Skeletal muscle cell (primary cell): ENCODE results near the gene STRA8.

Experiments used
- DNase-seq: peaks from one replicate; pipeline ENCODE4 v3.0.0-alpha.2; 2010; ENCODE audit warnings: low read depth
- H3K4me3 ChIP-seq: 2 replicates; pipeline ENCODE4 v1.5.1; 2011; ENCODE audit warnings: low read depth, mild to moderate bottlenecking, control low read depth, low read length, moderate library complexity

The STRA8 gene

DNA sequence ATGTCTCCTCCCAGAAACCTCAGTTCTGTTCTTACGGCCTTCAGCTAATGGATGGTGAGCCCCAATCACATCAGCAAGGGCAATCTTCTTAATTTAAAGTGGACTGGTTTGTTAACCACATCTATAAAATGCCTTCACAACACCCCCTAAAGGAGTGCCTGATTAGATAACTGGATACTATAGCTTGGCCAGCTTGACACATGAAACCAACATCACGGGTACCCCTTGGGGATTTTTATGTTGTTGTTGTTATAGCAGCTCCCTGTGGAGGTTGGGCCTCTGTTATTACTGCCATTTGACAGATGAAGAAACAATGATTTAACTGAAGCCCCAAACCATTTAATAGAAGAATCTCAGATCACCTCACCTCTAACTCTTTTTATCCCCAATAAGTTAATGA is 26.8 kb downstream of the STRA8 start:
- no peak for DNase-seq
- no peak overlapping the region for H3K4me3 ChIP-seq

DNA sequence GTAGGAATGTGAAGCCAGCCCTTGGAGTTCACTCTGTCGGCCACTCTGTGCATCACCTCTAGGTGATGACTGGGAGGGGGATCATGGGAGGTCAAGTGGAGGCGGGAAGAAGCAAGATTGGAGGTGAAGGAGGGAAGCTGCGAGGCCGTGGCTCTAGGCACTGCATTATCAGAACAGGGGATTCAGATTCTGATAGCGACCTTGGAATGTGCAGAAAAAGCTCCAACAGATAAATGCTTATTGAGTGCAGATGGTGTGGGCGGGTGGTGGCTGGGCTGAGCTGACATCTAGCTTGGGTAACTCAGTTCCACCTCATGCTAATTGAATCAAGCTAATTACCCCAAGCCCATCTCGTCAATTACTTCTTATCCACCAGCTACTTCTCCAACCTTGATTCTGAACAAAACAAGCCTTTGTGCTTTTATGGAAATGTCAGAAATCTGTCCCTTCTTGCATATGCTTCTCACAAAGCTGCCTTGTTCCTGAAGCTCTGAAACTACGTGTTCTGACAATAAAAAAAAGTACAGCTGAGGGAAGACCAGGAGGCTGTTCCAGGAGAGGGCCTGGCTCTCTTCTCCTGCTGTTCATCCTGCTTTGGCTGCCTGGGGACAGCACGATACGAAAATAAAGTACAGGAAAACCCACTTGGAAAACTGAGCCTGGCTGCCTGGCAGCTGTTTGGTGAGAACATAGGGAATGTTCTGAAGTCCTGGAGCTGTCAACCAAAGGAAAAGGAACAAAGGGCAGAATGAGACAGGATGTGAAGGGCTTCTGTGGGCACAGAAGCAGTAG is 27.5 kb downstream of the STRA8 start:
- H3K4me3 ChIP-seq, result no peak overlapping the region
- DNase-seq, result peak; percentile 27

DNA sequence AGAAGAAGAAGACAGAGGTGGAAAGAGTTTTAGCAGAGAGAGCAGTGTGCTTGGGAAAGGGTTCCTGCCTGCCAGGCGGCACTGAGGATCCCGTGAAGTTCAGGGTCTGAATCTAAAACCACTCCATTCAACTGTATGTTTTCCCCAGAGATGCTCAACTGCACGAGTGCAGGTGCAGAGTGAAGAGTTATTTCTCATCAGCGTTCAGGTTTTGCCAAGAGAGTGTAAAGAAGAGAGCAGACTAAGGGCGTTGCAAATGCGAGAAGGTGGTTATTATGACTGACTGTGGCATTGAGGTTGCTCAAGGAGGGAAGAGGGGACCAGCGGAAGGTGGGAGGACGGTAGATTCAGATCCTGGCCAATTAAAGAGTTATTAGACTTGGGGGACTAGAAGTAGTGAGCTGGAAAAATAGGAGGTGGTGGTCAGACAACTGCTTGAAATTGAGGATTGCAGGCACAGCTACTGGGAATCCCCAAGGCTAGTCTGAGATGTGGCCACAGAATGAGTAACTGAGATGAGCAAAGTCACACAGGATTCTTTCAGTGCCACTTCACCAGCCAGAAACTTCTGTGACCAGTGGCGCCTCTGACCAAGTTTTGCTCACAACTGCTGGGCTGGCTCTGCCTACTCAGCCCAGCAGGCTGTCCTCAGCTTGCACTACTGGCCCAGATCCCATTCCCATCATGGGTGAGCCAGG is 29.1 kb downstream of the STRA8 start:
- H3K4me3 ChIP-seq, result no peak overlapping the region
- DNase-seq, result no peak

DNA sequence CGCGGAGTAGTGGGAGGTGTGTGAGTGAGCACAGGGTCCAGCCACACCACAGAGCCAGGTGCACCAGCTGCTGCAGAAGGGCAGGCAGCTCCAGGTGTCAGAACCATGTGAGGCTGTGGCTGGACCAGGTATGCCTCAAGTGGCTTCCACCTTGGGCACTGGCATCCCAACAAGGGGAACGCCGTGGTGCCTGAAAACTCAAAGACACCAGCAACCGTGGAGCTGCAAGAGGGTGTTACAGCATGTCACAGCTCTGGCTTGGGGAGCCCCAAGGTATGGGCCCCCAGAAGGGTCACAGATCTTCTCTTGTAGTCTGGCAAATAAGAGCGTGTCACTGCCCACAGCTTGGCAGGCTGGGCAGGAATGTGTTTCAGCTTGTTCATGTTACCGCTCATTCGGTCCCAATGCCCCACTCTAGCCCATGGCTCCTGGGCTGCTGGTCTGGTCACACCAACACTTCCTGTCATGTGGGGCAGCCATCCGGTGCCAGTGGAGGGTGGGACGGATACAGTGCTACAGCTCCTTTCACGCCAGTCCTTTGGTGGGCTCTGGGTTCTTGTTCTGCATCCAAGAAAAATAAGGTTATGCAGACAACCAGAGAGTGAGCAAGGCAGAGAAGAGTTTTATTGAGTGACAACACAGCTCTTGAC is 29.8 kb downstream of the STRA8 start:
- no peak for DNase-seq
- H3K4me3 ChIP-seq, result no peak overlapping the region

DNA sequence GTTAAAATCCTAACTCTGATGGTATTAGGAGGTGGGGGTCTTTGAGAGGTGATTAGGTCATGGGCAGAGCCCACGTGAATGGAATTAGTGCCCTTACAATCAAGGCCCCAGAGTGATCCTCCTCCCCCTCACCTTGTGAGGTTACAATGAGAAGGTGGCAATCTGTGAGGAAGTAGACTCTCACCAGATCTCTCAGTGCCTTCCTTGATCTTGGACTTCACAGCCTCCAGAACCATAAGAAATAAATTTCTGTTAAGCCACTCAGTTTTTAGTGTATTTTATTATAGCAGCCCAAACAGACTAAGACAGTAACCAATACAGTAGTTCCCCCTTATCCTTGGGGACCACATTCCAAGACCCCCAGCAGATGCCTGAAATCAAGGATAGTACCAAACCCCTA is 32.0 kb downstream of the STRA8 start:
- no peak overlapping the region for H3K4me3 ChIP-seq
- no peak for DNase-seq

DNA sequence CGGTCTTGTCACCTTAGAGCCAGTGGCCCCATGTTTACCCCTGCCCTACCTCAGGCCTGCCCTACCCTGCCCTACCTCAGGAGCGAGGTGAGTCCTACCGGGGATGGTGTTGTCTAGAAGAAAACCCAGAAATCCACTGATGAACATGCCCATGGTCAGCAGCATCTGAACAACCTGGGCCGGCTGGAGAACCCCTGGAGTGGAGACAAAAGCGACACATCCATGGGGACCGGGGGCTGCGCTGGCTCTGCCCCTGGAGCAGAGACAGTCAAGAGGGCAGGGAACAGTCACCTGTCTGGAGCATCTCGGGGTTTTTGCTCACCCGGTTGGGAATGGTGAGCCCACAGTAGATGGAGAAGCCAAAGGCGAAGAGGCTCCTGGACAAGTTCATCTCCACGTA is 36.3 kb downstream of the STRA8 start:
- H3K4me3 ChIP-seq, result no peak overlapping the region
- DNase-seq, result no peak

DNA sequence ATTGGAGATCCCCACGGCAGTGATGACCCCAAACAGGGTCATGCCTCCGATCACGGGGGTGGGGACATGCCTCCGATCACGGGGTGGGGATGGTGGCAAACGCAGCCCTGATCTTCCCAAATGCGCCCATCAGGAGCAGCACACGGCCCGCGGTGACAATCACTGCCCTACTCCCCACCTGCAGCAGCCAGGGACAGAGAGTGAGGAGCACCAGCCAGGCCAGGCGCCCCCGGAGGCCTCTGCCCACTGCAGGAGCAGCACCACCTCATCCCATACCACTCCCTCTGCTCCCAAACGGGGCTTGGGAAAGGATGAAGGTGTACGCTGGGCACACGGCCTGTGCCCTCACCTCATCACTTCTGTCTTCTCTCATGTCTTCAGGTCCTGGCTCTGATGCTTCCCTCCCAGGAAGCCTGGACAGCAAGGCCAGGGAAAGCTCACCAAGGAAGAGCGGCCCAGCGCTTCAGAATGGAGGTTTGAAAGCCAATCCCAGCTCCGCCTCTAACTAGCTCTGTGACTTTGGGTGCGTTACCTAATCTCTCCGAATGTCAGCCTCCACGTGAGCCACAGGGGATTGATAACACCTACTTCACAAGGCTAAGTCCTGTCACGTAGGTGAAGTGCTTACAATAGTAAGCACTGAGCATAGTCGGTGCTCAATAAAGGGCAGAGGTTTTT is 37.1 kb downstream of the STRA8 start:
- no peak overlapping the region for H3K4me3 ChIP-seq

DNA sequence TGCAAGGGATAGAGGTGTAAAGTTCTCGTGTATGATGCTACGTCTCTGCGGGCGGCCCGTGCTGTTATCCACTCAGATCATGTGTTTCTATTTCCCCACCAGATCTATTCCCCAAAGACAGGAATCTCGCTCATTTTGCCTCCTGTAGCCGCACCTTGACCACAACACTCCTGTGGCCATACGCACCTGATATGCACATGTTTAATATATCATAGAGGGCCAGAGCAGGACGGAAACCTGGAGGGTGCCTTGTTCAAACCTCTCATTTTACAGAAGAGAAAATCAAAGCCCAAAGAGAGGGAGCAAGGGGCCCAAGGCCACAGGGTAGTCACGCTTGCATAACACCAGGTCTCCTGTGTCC is 37.6 kb downstream of the STRA8 start:
- no peak for DNase-seq
- H3K4me3 ChIP-seq, result no peak overlapping the region

More for the DNA sequence above, 37.1 kb downstream of the STRA8 start:
- no peak for DNase-seq

DNA sequence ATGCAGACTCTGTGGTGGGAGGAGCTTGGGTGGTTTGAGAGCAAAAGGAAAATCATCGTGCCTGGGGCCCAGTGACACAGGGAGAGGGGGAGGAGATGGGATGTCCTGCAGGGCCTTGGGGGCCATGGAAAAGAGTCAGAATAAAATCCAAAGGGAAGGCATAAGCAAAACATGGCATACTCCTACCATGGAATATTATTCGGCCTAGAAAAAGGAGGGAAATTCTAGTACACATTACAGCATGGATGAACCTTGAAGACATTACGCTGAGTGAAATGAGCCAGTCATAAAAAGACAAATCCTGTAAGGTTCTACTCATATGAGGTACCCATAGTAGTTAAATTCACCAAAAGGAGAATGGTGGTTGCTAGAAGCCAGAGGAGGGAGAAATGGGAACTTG is 38.7 kb downstream of the STRA8 start:
- no peak for DNase-seq
- H3K4me3 ChIP-seq, result no peak overlapping the region

DNA sequence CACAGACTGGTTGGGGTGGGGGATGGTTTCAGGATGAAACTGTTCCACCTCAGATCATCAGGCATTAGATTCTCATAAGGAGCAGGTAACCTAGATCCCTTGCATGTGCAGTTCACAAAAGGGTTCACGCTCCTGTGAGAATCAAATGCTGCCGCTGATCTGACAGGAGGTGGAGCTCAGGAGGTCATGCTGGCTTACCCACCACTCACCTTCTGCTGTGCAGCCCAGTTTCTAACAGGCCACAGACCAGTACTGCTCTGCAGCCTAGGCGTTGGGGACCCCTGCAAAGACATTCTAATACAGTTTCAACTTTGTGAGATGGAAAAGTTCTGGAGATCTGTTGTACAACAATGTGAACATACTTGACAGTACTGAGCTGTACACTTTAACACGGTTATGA is 39.9 kb downstream of the STRA8 start:
- no peak overlapping the region for H3K4me3 ChIP-seq
- no peak for DNase-seq

DNA sequence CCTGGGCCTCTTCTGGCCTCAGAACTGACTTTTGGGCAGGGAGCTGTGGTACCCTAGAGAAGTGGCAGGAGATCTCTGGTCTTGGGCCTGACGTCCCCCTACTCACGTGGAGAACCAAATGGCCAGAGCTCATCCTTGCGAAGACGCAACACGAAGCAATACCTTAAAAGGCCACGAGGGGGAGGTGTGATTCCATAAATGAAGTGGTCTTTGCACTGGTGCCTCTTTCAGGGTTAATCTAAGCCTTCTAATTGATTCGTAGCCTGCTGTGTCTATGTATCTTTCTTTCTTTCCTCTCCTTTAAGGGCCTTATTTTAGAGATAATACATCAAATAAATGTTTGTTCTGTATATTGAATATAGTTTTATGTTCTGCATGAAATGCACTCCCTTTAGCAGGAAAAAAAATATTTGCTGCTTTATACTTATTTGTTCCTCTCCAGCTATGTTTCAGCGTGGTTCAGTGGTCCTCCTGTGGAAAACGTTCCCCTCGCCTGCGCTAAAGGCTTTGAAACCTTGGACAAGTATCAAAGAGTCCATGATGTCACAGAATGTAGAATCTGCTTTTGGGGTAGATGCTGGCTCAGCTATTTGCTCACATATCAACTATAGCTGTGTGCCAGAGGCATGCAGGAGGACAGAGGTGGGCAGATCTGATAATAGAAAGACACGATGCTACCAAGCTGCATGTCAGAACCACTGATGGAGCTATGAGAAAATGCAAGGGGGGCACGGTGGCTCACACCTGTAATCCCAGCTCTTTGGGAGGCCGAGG is 41.0 kb downstream of the STRA8 start:
- no peak overlapping the region for H3K4me3 ChIP-seq
- DNase-seq, result peak; percentile 28

DNA sequence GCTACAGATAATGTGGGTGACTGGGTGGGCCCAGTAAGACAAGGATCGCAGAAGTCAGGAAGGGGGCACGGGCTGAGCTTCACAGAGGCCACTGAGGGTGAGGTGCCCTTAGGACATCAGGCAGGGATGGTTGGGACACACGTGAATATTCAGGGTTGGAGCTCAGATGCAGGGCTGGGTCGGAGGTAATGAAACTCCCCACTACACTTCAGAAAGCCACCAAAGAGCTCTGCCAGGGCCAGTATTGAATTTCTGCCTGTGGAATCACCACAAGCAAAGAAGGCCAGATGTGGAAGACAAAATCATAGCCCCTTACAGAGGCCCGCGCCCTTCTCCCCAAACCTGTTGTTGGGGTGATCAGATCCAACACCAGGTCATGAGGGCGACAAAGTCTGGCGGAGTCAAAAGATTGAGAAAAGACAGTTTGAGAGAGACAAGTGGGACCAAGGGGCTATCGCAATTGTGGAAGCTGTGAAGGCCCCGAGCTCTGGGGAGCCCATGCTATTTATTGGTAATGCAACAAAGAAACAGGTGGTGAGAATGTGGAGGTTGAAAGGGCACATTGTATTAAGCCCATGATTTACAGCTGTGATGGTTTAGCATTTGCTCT is 42.4 kb downstream of the STRA8 start:
- no peak for DNase-seq

DNA sequence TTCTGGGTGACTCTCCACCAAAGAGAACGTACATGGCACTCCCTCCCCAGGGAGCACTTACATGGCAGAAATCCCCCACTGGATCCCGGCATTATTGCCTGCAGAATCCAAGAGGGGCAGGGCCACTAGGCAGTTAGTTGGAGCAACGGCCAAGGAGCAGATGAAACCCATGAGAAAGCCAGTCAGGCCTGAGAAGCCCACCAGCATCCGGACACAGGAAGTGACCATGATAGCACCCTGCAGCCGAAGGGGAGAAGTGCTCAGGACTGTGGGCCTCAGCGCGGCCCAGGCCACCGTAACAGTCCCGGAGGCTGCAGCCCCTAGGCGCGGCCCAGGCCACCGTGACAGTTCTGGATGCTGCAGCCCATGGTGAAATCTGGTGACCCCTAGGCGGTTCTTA is 43.5 kb downstream of the STRA8 start:
- H3K4me3 ChIP-seq, result no peak overlapping the region
- DNase-seq, result no peak

More for the DNA sequence above, 42.4 kb downstream of the STRA8 start:
- H3K4me3 ChIP-seq, result no peak overlapping the region

DNA sequence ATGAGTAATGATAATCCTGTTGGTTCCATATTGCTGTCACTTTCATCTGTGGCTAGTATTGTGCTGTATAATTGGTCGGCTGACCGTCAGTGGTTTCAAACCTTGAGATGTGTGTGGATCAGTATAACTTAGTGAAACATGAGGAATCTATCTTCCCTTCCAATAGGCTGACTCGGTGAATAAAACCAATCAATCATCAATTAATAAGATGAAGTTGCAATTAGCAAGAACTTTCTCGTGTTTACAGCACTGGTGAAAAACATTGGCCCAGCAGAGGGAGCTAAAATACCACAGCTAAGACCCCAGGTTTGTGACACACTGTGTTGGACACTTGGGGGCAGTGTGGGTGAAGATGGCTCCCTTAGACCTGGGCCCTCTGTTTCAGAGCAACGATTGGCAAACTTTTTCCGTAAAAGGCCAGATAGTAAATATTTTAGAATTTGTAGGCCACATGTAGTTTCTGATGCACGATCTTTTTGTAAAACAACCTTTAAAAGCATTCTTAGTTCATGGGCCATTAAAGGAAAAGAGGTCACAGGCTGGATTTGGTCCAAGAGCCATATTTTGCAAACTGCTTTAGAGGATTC is 47.8 kb downstream of the STRA8 start:
- DNase-seq, result peak; percentile 55
- peak overlapping the region; percentile 11 for H3K4me3 ChIP-seq

DNA sequence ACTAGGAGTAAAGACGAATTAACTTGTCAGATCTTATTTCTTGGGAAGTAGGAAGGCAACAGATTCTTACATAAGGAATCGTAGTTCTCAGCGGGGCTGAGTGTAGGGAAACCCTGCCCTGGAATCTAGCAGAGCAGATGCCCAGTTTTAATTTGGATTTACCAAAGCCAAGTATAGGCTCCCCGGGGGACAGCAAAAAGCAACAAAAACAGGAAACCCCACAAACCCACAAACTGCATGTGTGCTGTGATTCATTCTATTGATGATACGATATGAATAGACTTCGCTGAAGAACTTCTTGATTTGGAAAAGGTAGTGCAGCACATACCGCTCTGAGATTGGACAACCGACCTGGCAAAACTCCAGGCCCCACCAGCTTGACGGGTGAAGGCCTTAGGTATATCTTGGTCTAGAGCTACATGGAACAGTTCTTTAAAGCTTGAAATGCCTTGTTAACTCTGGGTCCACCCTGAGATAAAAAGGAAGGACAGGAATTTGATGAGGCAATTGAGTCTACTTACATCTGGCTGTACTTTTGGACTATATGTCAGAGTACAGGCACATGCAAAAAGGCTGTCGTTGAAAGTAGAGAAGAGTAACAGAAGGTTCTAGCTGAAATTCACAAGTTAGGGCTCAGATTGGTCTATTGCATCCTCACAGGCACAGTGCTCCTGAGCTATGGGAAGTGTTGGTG is 49.1 kb downstream of the STRA8 start:
- peak; percentile 65 for DNase-seq
- no peak overlapping the region for H3K4me3 ChIP-seq

DNA sequence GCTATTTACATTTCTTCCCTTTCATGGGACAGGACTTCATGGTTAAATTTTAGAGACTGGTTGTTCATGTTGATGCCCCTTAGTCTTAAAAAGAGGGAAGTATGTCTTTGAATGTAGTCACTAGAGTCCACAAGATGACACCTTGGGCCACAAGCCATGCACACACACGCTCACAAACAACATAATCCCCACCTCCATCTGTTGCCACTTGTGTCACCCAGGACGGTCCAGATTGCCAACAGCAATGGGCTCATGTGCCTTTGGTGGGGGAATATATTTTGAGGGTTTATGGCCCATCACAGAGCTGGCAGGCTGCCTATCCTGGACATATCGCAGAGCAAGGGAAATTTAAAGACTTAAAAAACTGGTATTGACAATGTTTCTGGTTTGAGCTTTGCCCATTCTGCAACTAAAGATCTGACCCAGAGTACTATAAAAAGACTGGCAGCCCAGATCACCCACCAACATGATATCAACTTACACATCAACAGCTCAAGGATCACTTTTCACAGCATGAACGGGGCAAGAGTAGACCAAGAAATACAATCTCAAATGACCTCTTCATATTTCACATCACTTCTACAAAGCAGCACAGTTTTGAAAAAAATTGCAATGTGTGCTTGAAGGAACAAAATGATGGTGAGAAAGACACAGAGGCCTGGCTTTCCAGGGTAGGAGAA is 50.5 kb downstream of the STRA8 start:
- H3K4me3 ChIP-seq, result no peak overlapping the region
- no peak for DNase-seq

DNA sequence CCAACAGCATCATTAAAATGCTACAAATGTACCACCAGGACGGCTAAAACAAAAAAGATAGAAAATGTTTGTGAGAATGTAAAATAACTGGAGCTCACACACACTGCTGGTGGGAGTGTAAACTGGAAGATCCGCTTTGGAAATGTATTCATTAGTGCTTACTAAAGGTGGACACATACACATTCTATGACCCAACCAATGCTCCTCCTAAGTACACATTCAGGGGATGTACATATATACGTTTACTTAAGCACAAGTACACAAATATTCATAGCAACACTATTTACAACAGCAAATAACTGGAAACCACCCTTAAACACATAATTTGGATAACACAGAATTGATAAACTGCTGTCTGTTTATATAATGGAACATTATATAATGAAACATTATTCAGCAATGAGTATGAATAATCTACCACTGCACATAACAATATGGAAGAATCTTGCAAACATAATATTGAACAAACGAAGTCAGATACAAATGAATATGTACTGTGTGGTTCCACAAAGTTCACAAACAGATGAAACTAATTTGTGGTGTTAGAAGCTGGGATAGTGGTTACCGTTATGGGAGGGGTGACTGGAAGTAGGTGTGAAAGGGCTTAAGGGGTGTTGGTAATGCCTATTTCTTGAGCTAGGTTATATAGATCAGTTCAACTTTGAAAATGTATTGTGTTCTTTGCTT is 52.1 kb downstream of the STRA8 start:
- no peak for DNase-seq
- no peak overlapping the region for H3K4me3 ChIP-seq
